DOHH2 (cell line): ENCODE data around the gene ATP12A.

Experiments
- H3F3A ChIP-seq: fragments of 200-600 bp; sonication (generic), shearing (Covaris generic); 2 replicates; pipeline ENCODE4 v1.6.0; 2016; ENCODE audit warnings: antibody characterized with exemption, mild to moderate bottlenecking; ENCODE audit not compliant: control insufficient read depth, insufficient read depth
- H3K27ac ChIP-seq: fragments of 200-600 bp; sonication (generic); 2 replicates; pipeline ENCODE4 v1.5.1; 2014; ENCODE audit warnings: low read depth, mild to moderate bottlenecking, low read length, moderate library complexity
- H3K27me3 ChIP-seq: fragments of 200-600 bp; sonication (generic); 2 replicates; pipeline ENCODE4 v1.6.1; 2014; ENCODE audit warnings: mild to moderate bottlenecking, low read length, mixed read lengths; ENCODE audit not compliant: control insufficient read depth
- H3K36me3 ChIP-seq: fragments of 200-600 bp; sonication (generic); 2 replicates; pipeline ENCODE4 v1.6.1; 2014; ENCODE audit warnings: mild to moderate bottlenecking, low read length, moderate library complexity, mixed read lengths; ENCODE audit not compliant: control insufficient read depth
- H3K4me1 ChIP-seq: fragments of 200-600 bp; sonication (generic); 2 replicates; pipeline ENCODE4 v1.6.1; 2014; ENCODE audit warnings: mild to moderate bottlenecking, low read length, mixed read lengths; ENCODE audit not compliant: control insufficient read depth
- H3K4me2 ChIP-seq: fragments of 200-600 bp; sonication (generic); 2 replicates; pipeline ENCODE4 v1.6.0; 2014; ENCODE audit warnings: mild to moderate bottlenecking, low read length, moderate library complexity
- H3K4me3 ChIP-seq: fragments of 200-600 bp; sonication (generic); 2 replicates; pipeline ENCODE4 v1.5.1; 2014; ENCODE audit warnings: mild to moderate bottlenecking, low read length, mixed read lengths
- H3K79me2 ChIP-seq: fragments of 200-600 bp; sonication (generic); 2 replicates; pipeline ENCODE4 v1.6.1; 2014; ENCODE audit warnings: mild to moderate bottlenecking, low read length, mixed read lengths; ENCODE audit not compliant: control insufficient read depth
- H3K9me2 ChIP-seq: fragments of 200-600 bp; sonication (generic); replicated peaks from 2 replicates; pipeline ENCODE4 v1.6.1; 2014; ENCODE audit warnings: mild to moderate bottlenecking, low read length, mixed read lengths; ENCODE audit not compliant: control insufficient read depth
- H3K9me3 ChIP-seq: fragments of 200-600 bp; sonication (generic); 2 replicates; pipeline ENCODE4 v1.6.1; 2014; ENCODE audit warnings: antibody characterized with exemption, low read length, mixed read lengths; ENCODE audit not compliant: control insufficient read depth, insufficient read depth
- H4K20me1 ChIP-seq: fragments of 200-600 bp; sonication (generic); 2 replicates; pipeline ENCODE4 v1.6.0; 2014; ENCODE audit warnings: low read depth, mild to moderate bottlenecking, antibody characterized with exemption, low read length, moderate library complexity; ENCODE audit not compliant: control insufficient read depth, insufficient read depth
- EZH2phosphoT487 ChIP-seq: fragments of 200-600 bp; sonication (generic); IDR thresholded peaks from 2 replicates; pipeline ENCODE4 v1.6.1; 2017; ENCODE audit warnings: borderline replicate concordance, mild to moderate bottlenecking, antibody characterized with exemption, low read length, moderate library complexity, mixed read lengths
- TF ChIP-seq, protein P1 (sequence below): fragments of 200-600 bp; sonication (generic); IDR thresholded peaks from one replicate; pipeline ENCODE4 v1.5.1; 2014; ENCODE audit warnings: antibody characterized with exemption, mild to moderate bottlenecking, low read depth, low read length; ENCODE audit not compliant: poor library complexity, severe bottlenecking

Gene ATP12A

DNA sequence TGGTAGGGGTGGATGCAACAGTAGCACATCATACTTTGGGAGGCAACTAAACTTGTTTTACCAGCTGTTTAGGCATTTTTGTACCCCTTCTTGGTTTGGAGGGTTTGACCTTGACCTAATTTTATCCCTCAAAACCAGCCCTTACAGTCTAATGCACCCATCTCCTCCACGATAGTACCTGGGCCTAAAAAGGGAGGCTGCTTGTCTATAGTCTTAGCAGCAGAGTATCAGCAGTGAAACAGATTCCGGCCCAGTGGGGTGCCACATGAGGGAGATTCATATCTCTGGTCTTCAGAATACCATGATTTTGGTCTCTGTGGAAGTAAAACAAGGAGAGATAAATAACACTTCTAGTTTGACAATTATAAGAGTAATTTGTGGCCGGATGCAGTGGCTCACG is 39.5 kb upstream of the ATP12A start:
- TF ChIP-seq EZH2phosphoT487 = no peak
- TF ChIP-seq, protein P1, sequence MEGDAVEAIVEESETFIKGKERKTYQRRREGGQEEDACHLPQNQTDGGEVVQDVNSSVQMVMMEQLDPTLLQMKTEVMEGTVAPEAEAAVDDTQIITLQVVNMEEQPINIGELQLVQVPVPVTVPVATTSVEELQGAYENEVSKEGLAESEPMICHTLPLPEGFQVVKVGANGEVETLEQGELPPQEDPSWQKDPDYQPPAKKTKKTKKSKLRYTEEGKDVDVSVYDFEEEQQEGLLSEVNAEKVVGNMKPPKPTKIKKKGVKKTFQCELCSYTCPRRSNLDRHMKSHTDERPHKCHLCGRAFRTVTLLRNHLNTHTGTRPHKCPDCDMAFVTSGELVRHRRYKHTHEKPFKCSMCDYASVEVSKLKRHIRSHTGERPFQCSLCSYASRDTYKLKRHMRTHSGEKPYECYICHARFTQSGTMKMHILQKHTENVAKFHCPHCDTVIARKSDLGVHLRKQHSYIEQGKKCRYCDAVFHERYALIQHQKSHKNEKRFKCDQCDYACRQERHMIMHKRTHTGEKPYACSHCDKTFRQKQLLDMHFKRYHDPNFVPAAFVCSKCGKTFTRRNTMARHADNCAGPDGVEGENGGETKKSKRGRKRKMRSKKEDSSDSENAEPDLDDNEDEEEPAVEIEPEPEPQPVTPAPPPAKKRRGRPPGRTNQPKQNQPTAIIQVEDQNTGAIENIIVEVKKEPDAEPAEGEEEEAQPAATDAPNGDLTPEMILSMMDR = no peak
- no peaks in the 10 kb centered on the region for H4K20me1 ChIP-seq
- no peak overlapping the region for H3K4me3 ChIP-seq
- H3K27me3 ChIP-seq = no peaks in the 10 kb centered on the region
- no peaks in the 10 kb centered on the region for H3K9me2 ChIP-seq
- peaks cover 18% of the 10 kb centered on the region for H3K4me1 ChIP-seq
- H3K4me2 ChIP-seq = no peak overlapping the region
- no peaks in the 10 kb centered on the region for H3K9me3 ChIP-seq
- H3K36me3 ChIP-seq = no peaks in the 10 kb centered on the region
- no peaks in the 10 kb centered on the region for H3F3A ChIP-seq
- H3K79me2 ChIP-seq = no peaks in the 10 kb centered on the region
- no peak overlapping the region for H3K27ac ChIP-seq

DNA sequence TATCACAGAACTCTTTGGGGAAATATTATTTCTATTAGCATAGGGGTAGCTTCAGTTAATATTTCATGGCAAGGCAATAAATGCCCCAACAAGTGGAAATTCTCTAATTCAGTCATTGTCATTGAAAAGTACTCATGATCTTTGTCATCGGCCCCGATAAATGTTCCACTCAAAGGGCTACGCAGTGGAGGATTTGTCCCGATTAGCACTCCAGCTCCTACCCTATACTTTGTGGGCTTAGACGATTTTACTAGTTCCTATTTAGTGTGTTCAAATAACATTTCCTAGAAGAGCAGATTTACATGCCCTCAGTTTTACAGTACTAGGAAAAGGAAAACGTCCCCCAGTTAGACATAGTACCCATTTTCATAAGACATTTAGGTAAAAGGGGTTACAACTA is 38.0 kb upstream of the ATP12A start:
- no peaks in the 10 kb centered on the region for H3K27me3 ChIP-seq
- H3K4me1 ChIP-seq = peaks cover 18% of the 10 kb centered on the region
- no peaks in the 10 kb centered on the region for H3K9me2 ChIP-seq
- no peak overlapping the region for H3K4me2 ChIP-seq
- H3K79me2 ChIP-seq = no peaks in the 10 kb centered on the region
- no peaks in the 10 kb centered on the region for H3K9me3 ChIP-seq
- no peaks in the 10 kb centered on the region for H3F3A ChIP-seq
- no peaks in the 10 kb centered on the region for H3K36me3 ChIP-seq
- no peak overlapping the region for H3K27ac ChIP-seq
- TF ChIP-seq, protein P1 = no peak
- no peak for TF ChIP-seq EZH2phosphoT487
- H3K4me3 ChIP-seq = no peak overlapping the region
- no peaks in the 10 kb centered on the region for H4K20me1 ChIP-seq

DNA sequence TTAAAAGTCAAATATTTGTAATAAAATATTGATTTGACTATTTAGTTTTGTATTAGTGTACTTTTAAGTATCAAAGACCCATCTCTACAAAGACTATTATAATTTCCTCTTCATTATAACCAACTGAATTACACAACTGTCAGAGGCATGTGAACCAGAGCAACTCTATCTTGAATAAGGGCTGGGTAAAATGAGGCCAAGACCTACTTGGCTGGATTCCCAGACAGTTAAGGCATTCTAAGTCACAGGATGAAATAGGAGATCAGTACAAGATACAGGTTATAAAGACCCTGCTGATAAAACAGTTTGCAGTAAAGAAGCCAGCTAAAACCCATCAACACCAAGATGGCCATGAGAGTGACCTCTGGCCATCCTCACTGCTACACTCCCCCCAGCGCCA is 36.2 kb upstream of the ATP12A start:
- H3K36me3 ChIP-seq = no peaks in the 10 kb centered on the region
- no peak for TF ChIP-seq EZH2phosphoT487
- TF ChIP-seq, protein P1 = no peak
- H3K79me2 ChIP-seq = no peaks in the 10 kb centered on the region
- H3K9me2 ChIP-seq = no peaks in the 10 kb centered on the region
- no peak overlapping the region for H3K27ac ChIP-seq
- H3K4me3 ChIP-seq = no peak overlapping the region
- H3K4me1 ChIP-seq = peaks cover 20% of the 10 kb centered on the region
- no peaks in the 10 kb centered on the region for H3K9me3 ChIP-seq
- no peaks in the 10 kb centered on the region for H3K27me3 ChIP-seq
- no peaks in the 10 kb centered on the region for H4K20me1 ChIP-seq
- no peaks in the 10 kb centered on the region for H3F3A ChIP-seq
- H3K4me2 ChIP-seq = no peak overlapping the region

DNA sequence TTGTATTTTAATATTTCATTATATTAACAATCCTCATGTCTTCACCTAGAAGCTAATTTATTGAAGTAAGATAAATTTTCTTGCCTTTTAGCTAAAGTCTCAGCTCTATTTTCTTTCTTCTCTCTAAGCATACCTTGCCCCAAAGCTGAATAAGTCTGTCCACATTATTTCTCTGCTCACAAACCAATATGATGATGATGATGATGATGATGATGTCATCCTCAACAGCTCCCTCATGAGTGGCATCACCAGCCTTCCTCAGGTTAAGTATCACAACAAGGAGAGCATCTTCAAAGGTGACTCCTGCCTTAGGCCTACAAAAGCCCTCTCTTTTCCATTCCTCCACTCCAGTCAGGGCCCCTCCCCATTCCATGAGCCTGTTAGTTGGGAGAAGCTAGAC is 31.9 kb upstream of the ATP12A start:
- Histone ChIP-seq H3K9me2 (no peaks in the 10 kb centered on the region), H4K20me1 (no peaks in the 10 kb centered on the region), H3K4me3 (no peak overlapping the region), H3K9me3 (no peaks in the 10 kb centered on the region), H3K79me2 (no peaks in the 10 kb centered on the region), H3K27me3 (no peaks in the 10 kb centered on the region), H3K4me2 (no peak overlapping the region), H3K27ac (no peak overlapping the region), H3F3A (no peaks in the 10 kb centered on the region), H3K4me1 (peaks cover 22% of the 10 kb centered on the region), H3K36me3 (no peaks in the 10 kb centered on the region)
- TF ChIP-seq, protein P1 = no peak
- no peak for TF ChIP-seq EZH2phosphoT487
